Measurements from ENCODE around the gene DCAF15.
"Not testable (repeated sequence)": the region's sequence is repeated elsewhere in the genome, so short reads cannot be mapped to it uniquely, and the experiment has no call there.

Gene DCAF15

DNA sequence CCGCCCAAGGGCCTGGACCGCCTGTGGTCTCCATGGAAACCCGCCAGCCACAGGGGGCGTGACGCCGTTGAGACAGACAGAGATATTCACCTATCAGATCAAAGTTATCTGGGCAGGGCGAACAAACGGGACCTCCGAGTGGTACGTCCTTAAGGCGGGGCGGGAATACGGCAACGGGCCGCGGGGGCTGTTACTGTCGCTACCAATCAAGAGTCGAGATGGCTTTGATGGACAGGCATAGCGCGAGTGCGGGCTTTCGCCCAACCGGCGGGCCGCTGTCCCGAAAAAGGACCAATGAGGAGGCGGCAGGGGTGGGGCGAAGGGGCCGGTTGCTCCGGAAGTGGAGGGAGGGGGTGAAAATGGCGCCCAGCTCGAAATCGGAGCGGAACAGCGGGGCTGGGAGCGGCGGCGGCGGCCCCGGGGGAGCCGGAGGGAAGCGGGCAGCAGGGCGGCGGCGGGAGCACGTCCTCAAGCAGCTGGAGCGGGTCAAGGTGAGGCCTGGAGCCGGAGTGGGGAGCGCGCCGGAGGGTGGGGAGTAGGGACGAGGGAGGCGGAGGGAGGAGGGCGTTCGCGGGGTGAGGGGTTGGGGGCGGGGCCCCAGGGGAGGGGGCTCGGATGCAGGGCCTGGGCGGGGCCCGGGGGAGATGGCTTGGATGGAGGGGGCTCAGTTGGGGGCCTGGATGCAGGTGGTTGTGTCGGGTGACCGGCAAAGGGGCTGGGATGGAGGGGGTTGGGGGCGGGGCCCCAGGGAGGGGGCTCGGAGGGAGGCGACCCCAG, at the start of gene DCAF15:
Gene DCAF15, plus strand, starts transcription at position 356 of the 777 bp plus-strand sequence. Its CDS starts 4 bp downstream, at position 360.
- peak; percentile 98 to 99 for DNase-seq (ENCODE audit: extremely low read depth in 1 of 2, low read depth in 1 of 2)

- DNase-seq (ENCODE audit: extremely low read depth in 1 of 2, low read depth in 1 of 2) = no peak
Observed at GRCh38 chr19:13902993-13903555, 49.2 kb upstream of the DCAF15 start.

- DNase-seq (ENCODE audit: extremely low read depth in 1 of 2, low read depth in 1 of 2) = peak; percentile 78 to 93
Observed at GRCh38 chr19:13905634-13906520, 46.4 kb upstream of the DCAF15 start, which contains the start of the genes BRME1 and CC2D1A. BRME1 (minus strand) TSS chr19:13906117; CDS start chr19:13904892, 1,225 bp downstream. CC2D1A (plus strand) TSS chr19:13906201; CDS start chr19:13906442, 241 bp downstream.

GRCh38 chr19:13906521-13906904, 45.8 kb upstream of the DCAF15 start:
- no peak for DNase-seq (ENCODE audit: extremely low read depth in 1 of 2, low read depth in 1 of 2)

DNA sequence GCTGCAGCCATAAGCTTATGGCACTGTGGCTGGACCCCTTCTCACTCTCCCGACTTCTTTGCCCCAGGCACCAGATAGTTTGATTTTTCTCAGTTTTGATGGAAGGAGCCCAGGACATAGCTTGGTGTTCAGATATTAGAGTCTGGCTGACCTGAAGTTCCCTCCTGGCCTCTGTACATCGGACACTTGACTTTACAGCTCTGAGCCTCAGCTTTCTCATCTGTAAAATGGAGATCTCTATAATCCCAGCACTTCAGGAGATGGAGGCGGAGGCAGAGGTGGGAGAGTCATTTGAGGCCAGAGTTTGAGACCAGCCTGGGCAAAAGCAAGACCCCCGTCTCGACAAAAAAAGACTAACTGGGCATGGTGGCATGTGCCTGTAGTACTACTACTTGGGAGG, 45.4 kb upstream of the DCAF15 start:
- no peak for DNase-seq (ENCODE audit: extremely low read depth in 1 of 2, low read depth in 1 of 2)

DNA sequence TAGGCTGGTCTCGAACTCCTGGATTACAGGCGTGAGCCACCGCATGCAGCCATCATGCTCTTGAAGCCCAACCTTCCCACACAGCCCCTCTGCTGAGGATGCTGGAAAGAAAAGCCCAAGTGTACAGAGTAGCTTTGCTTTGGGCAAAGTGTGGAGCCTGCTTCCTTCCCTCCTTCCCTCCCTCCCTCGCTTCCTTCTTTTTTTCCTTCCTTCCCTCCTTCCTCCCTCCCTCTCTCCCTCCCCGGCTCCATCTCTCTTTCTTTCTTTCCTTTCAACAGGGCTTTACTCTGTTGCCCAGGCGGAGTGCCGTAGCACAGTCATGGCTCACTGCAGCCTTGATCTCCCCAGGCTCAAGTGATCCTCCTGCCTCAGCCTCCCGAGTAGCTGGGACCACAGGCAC, 43.6 kb upstream of the DCAF15 start:
- DNase-seq (ENCODE audit: extremely low read depth in 1 of 2, low read depth in 1 of 2) = no peak

DNA sequence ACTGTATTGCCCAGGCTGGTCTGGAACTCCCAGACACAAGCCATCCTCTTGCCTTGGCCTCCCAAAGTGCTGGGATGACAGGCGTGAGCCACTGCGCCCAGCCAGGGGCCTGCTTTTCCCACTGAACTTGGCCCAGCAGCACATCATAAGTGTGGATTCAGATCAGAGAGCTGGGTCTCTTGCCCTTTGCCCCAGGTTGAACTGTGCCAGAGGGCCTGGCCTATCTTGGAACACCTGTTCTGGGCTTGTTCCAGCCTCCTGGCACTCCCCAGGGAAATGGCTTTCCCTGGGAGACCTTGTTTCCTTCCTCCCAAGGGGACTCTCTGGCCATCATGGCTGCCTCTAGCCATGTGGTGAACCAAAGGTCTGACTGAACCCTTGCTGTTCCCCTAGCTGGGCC, 42.9 kb upstream of the DCAF15 start:
- no peak for DNase-seq (ENCODE audit: extremely low read depth in 1 of 2, low read depth in 1 of 2)

- no peak for DNase-seq (ENCODE audit: extremely low read depth in 1 of 2, low read depth in 1 of 2)
Observed at GRCh38 chr19:13913352-13913751, 39.0 kb upstream of the DCAF15 start.

DNA sequence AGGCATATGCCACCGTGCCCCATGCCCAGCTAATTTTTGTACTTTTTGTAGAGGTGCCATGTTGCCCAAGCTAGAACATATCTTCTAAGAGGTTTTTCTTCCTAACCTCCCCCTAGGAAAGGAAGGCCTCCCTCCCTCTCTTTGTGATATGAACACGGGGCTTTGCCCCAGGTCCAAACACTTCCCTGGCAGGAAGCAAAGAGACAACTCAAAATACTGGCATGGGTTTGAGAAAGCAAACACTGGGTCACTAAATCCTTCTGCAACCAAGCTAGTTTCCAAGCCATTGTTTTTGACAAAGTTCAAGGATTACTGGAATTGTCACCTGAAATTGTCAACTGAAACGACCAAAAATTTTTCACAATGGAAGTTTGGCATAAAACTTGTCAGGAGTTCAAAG, 37.5 kb upstream of the DCAF15 start:
- no peak for DNase-seq (ENCODE audit: extremely low read depth in 1 of 2, low read depth in 1 of 2)

- DNase-seq (ENCODE audit: extremely low read depth in 1 of 2, low read depth in 1 of 2) = no peak
Observed at GRCh38 chr19:13917888-13918406, 34.4 kb upstream of the DCAF15 start.

DNA sequence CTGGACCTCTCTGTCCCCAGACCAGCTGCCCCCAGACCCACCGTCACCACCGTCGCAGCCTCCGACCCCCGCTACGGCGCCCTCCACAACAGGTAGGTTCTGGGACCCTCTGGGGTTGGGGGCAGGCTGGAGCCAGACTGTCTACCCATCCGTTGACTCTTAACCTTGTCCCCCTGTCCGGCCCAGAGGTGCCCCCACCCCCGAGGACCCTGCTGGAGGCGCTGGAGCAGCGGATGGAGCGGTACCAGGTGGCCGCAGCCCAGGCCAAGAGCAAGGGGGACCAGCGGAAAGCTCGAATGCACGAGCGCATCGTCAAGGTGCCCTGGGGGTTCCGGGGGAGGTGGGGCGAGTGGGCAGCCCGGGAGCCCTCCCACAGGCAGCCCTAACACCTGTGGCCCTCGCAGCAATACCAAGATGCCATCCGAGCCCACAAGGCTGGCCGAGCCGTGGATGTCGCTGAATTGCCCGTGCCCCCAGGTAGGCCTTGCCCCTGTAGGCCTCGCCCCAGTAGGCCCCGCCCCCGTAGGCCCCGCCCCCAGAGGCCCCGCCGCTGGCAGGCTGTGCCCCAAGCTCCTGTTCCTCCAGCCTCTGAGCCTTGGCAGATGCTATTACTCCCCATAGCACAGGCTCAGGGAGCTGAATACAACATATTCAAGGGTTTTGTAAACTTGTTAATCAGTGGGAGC, 33.4 kb upstream of the DCAF15 start:
- no peak for DNase-seq (ENCODE audit: extremely low read depth in 1 of 2, low read depth in 1 of 2)

GRCh38 chr19:13920524-13920923, 31.8 kb upstream of the DCAF15 start:
- no peak for DNase-seq (ENCODE audit: extremely low read depth in 1 of 2, low read depth in 1 of 2)

GRCh38 chr19:13920940-13921747, 31.2 kb upstream of the DCAF15 start:
- no peak for DNase-seq (ENCODE audit: extremely low read depth in 1 of 2, low read depth in 1 of 2)

- DNase-seq (ENCODE audit: extremely low read depth in 1 of 2, low read depth in 1 of 2) = not testable (repeated sequence)
Observed at GRCh38 chr19:13922118-13922517, 30.2 kb upstream of the DCAF15 start.

DNA sequence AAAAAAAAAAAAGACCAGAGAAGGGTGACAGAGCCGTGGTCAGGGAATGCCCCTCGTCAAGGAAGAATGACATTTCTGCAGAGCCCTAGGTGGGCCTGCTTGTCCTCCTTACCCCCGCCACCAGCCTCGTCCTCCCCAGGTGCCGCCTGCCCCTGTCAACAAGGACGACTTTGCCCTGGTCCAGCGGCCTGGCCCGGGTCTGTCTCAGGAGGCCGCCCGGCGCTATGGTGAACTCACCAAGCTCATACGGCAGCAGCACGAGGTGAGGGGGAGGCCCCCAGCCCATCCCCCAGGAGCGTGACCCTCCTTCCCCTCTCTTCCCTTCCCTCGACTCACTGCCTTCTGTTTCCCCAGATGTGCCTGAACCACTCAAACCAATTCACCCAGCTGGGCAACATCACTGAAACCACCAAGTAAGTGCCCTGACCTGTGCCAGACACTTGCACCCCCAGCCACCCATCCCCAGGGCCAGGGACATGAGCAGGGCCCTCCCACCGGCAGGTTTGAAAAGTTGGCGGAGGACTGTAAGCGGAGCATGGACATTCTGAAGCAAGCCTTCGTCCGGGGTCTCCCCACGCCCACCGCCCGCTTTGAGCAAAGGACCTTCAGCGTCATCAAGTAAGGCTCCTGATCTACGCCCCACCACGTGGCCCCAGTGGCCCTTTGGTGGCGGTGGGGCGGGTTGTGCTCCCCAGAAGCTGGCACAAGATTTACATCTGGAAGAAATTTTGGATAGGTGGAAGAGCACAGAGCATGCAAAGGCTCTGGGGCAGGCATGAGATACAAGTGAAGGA, 28.9 kb upstream of the DCAF15 start:
- DNase-seq (ENCODE audit: extremely low read depth in 1 of 2, low read depth in 1 of 2) = no peak

DNA sequence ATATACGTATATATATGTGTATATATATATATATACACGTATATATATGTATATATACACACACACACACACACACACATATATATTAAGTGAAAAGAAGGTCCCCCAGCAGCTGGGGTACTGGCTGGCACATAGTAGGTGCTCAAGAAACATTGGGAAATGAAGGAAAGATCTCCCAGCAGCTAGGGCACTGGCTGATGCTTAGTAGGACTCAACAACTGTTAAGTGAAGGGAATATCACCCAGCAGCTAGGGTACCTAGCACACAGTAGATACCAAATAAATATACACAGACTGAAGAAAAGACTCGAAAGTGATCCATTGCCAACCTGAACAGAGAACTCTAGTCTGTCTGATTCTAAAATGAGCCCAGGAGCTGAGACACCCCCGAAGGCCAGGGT, 26.3 kb upstream of the DCAF15 start:
- no peak for DNase-seq (ENCODE audit: extremely low read depth in 1 of 2, low read depth in 1 of 2)

- DNase-seq (ENCODE audit: extremely low read depth in 1 of 2, low read depth in 1 of 2) = no peak
Observed at GRCh38 chr19:13926715-13927114, 25.6 kb upstream of the DCAF15 start.

GRCh38 chr19:13929340-13929739, 23.0 kb upstream of the DCAF15 start:
- no peak for DNase-seq (ENCODE audit: extremely low read depth in 1 of 2, low read depth in 1 of 2)

DNA sequence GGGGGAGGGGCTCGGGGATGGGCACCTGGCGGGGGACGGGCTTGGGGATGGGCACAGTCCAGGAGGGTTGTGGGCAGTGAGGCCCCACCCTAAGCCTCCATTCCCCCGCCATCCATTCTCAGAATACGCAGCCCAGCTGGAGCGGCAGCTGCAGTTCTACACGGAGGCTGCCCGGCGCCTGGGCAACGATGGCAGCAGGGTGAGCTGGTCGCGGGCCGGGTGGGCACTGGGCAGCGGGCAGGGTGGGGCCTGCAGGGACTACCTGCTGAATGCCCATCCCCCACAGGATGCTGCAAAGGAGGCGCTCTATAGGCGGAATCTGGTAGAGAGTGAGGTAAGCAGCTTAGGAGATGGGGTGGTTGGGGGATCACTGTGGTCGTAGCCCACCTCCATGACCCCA, 22.4 kb upstream of the DCAF15 start:
- DNase-seq (ENCODE audit: extremely low read depth in 1 of 2, low read depth in 1 of 2) = no peak

Measured in activated CD8-positive, alpha-beta memory T cell treated with anti-CD3 and anti-CD28 coated beads for 1 hour (primary cell).